SHP77 treated with DMSO at 0.1 percent for 48 hours (cell line): ENCODE data around the gene CYP26B1.

Experiments used
- DNase-seq: peaks from one replicate; lab custom pipeline; 2025; lab: John Stamatoyannopoulos, UW

The CYP26B1 gene

GRCh38 chr2:72147303-72147971, at the start of gene CYP26B1:
TSS of gene CYP26B1 (minus strand) at chr2:72147862. CDS start at chr2:72147834, 28 bp downstream.
- DNase-seq = no peak

- no peak for DNase-seq
Measured at GRCh38 chr2:72193723-72194122, 46.1 kb upstream of the CYP26B1 start.

GRCh38 chr2:72191441-72191840, 43.8 kb upstream of the CYP26B1 start:
- DNase-seq = no peak

GRCh38 chr2:72185206-72185605, 37.5 kb upstream of the CYP26B1 start:
- DNase-seq = no peak

- no peak for DNase-seq
Measured at GRCh38 chr2:72183466-72183865, 35.8 kb upstream of the CYP26B1 start.

GRCh38 chr2:72183016-72183415, 35.4 kb upstream of the CYP26B1 start:
- DNase-seq = no peak

GRCh38 chr2:72182547-72182946, 34.9 kb upstream of the CYP26B1 start:
- no peak for DNase-seq

- DNase-seq = no peak
Measured at GRCh38 chr2:72181616-72182015, 34.0 kb upstream of the CYP26B1 start.

- DNase-seq = no peak
Measured at GRCh38 chr2:72180351-72180750, 32.7 kb upstream of the CYP26B1 start.

- no peak for DNase-seq
Measured at GRCh38 chr2:72178551-72178950, 30.9 kb upstream of the CYP26B1 start.

GRCh38 chr2:72176281-72176680, 28.6 kb upstream of the CYP26B1 start:
- no peak for DNase-seq

- no peak for DNase-seq
Measured at GRCh38 chr2:72175636-72176035, 28.0 kb upstream of the CYP26B1 start.

- DNase-seq = no peak
Measured at GRCh38 chr2:72173640-72174321, 26.1 kb upstream of the CYP26B1 start.

GRCh38 chr2:72172478-72172877, 24.8 kb upstream of the CYP26B1 start:
- DNase-seq = no peak

GRCh38 chr2:72166279-72166678, 18.6 kb upstream of the CYP26B1 start:
- no peak for DNase-seq

- DNase-seq = no peak
Measured at GRCh38 chr2:72165792-72166191, 18.1 kb upstream of the CYP26B1 start.

- no peak for DNase-seq
Measured at GRCh38 chr2:72162574-72162973, 14.9 kb upstream of the CYP26B1 start.

GRCh38 chr2:72159211-72159993, 11.7 kb upstream of the CYP26B1 start:
- no peak for DNase-seq

- no peak for DNase-seq
Measured at GRCh38 chr2:72157871-72158771, 10.5 kb upstream of the CYP26B1 start.

- no peak for DNase-seq
Measured at GRCh38 chr2:72156872-72157271, 9.2 kb upstream of the CYP26B1 start.

- DNase-seq = no peak
Measured at GRCh38 chr2:72155737-72156136, 8.1 kb upstream of the CYP26B1 start.

GRCh38 chr2:72155151-72155550, 7.5 kb upstream of the CYP26B1 start:
- DNase-seq = no peak
